ENCODE measurements around the gene BLOC1S1.
A peak's percentile ranks its signal among the peaks of the same experiment; 100 is the strongest.

The BLOC1S1 gene

GRCh38 chr12:55728939-55729818 is 13.3 kb downstream of the BLOC1S1 start, which contains the start of gene CD63:
TSS of gene CD63 (minus strand) at chr12:55729009. CDS start at chr12:55728341, 668 bp downstream.
- DNase-seq = peak; percentile 75

DNA sequence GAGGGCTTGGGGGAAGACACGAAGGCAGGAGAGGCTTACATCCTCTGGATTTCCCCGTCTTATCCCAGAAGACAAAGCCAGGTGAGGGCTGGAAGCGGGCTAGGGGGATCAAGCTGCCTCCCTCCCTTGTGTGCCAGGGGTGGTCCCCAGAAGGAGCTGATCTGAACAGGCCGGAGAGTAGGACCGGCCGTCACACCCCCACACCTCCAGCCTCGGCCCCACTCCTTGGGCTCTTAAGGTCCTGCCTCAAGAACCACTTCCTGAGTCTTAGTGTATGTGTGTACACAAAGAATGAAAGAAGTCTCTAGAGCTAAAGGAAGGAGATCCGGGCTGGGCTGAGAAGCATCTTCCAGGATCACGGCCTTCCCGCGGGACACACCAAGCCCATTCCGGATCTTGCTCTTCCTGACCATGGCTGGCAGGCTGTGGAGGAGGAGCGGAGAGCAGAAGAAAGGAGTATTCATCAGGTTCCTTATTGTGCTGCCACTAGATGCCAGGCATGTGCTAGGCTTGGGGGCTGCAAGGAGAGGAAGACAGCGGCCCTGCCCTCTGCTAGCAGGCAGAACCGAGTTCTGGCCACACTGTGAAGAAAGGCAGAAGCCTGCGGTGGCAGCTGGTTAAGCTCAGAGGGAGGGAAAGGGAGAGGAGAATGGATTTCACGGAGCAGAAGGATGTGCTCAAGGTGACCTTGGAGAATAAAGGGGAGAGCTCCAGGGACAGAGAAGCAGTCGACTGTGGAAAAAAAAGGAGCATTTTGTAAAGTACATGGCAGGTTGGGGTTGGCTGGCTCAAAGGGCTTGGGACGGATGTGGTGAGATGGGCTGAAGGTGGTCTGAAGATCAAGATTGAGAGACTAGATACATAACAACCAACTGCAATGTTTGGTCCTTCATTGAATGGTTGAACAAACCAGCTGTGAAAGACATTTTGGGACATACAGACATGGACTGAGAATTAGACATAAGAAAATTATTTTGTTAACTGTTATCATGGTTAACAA is 14.3 kb downstream of the BLOC1S1 start:
- DNase-seq = peak; percentile 62

DNA sequence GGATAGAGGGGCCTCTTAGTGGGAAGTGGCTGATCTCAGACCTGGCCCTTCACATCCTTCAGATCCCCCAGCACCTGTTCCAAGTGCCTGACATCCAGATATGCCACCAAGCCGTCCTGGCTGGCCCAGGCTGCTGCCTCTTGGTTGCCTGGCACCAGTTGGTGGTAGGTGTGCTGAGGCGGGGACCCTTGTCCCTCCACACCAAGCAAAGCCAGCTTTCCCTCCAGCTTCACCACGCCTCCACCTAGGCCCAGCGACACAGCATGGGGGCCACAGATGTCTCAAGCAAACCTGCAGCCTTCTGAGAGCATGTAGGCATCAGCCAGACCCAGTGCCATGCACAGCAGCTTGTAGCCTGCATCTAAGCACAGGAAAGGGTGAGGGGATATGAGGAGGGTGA is 16.4 kb downstream of the BLOC1S1 start:
- no peak for DNase-seq

DNA sequence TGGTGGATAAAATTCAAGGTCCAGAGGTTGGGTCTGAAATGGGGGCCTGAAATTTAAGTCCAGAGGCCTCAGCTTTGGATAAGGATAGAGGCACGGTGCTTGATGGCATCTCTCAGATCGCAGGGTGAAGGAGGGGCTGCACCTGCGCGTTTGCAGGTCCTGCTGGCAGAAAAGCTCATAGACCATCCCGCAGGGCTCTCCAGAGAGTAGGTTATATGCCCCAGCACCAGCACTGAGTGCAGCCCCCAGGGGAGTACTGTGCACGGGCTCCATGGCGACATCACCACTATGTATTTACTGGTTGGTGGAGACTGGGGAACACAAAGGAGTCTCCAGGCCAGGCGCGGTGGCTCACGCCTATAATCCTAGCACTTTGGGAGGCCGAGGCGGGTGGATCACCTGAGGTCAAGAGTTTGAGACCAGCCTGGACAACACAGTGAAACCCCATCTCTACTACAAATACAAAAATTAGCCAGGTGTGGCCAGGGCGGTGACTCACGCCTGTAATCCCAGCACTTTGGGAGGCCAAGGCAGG is 17.2 kb downstream of the BLOC1S1 start:
- DNase-seq = no peak

DNA sequence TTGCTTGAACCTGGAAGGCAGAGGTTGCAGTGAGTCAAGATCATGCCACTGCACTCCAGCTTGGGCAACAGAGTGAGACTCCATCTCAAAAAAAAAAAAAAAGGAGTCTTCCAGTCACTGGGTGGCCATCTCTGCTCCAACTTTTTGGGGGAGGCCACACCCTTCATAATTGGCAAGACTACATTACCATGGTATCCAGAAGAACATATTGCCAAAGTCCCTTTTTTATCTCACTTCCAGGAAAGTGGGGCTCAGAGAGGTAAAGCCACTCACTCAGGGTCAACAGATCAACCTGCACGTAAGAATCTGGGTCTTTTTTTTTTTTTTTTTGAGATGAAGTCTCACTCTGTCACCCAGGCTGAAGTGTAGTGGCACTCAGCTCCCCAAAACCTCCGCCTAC is 18.0 kb downstream of the BLOC1S1 start:
- no peak for DNase-seq

DNA sequence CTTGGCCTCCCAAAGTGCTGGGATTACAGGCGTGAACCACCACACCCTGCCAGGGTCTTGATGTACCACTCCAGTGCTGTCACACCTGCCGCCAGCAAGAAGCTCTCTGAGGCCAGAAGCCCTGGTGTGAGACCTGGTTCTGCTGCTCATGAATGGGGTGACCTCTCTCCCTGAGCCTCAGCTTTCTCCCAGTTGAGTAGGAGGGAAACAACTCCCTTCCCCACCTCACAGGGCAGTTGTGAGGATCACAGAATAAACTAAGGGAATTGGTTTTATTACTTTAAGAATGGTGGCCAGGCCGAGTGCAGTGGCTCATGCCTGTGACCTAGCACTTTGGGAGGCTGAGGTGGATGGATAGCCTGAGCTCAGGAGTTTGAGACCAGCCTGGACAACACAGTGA is 18.7 kb downstream of the BLOC1S1 start:
- no peak for DNase-seq

DNA sequence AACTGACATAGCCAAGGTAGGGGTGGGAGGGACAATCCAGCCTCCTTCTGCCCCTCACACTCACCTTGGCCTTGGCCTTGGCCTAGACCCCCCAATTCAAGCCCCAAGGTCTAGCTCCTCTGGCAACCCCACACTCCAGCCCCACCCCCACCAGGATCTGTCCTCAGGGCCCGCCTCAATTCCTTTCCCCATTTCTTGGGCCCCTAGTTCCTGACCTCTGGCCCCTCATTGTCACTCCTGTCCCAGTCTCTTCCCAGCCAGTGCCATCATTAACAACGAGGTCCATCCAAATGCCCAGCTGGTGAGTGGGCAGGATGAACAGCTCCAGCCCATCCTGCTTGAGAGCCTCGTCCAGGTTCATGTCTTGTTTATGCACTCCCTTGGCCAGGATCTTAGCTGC is 20.2 kb downstream of the BLOC1S1 start:
- no peak for DNase-seq

- peak; percentile 47 for DNase-seq
Observed at GRCh38 chr12:55736780-55737580, 21.1 kb downstream of the BLOC1S1 start.

GRCh38 chr12:55737581-55738122 is 21.8 kb downstream of the BLOC1S1 start:
- DNase-seq = no peak

GRCh38 chr12:55738123-55739024 is 22.5 kb downstream of the BLOC1S1 start:
- DNase-seq = peak; percentile 83

DNA sequence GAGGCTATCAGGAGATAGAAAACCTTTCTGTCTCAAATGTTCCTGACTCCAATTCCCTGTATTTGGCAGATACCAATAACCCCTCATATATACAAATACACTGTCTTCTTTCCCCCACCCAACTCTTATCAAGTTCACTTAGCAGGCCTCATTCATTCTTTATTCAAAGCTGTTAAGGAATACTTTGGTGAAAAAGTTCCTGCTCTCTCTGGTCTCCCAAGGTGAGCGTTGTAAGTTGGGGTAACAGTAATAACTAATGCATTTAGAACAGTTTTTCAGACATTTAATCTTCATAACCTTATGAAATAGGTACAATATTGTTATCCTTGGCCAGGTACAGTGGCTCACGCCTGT is 23.2 kb downstream of the BLOC1S1 start:
- no peak for DNase-seq

DNA sequence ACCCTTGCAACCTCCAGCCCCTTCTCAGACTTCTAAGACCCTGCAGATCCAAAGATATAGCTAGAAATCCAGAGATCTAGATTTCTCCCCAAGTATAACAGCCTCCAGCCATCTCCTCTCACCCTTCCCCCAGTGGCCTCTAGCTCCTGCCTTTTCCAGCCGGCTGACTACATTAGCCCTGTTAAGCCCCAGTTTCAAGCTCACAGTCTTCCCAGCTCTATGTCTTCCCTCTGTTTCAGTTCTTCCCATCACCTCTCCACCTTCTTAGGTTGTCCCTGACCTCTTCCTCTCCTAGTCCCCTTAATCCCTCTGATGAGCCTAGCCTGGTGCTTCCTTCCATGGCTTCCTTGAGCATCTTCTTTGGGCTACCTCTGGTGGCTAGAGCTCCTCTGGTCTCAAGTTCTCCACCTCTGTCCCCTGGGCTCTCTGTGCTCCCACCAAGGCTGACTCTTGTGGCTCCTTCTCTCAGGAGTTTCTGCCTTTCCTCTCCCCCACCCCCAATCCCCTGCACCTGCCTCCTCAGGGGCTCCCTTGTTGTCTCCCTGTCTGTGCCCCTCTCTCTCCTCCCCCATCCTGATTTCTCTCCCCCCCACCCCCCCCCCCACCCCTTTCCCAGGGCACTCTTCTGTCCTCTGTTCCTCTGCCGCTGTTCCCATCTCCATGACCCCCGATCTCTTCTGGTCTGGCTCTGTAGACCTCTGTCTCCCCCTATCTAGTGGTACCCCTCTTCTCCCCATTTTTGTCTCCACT is 26.3 kb downstream of the BLOC1S1 start:
- DNase-seq = no peak

DNA sequence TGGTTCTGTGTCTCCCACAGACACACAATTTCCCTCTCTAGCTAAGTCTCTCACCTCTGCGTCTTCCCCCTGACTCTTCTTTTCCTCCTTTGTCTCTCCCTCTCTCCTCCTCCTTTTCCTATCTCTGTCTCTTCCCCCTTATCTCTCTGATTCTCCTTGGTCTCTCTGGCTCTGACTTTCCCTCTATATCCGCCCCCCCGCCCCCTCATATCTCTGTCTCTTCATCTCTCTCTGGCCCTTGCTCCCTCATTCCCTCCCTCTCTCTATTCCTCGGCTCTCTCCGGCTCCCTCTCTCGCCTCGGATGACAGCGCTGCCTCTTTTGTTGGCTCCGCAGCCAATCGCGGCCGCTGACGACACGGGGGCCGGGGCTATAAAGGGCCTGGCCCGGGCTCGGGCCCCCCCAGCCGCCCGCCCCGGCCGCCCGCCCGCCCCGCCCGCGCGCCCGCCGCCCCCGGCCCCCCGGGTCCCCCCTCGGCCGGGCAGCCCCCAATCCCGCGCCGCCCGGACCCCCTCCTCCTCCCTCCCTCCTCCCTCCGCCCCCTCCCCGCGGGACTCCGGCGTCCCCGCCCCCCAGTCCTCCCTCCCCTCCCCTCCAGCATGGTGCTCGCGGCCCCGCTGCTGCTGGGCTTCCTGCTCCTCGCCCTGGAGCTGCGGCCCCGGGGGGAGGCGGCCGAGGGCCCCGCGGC is 27.0 kb downstream of the BLOC1S1 start, which contains the start of gene GDF11:
TSS of gene GDF11 (plus strand) at position 404 of the 687 bp plus-strand sequence. CDS start at position 599, 195 bp downstream.
- DNase-seq = peak; percentile 57

- peak; percentile 57 for DNase-seq
Observed at GRCh38 chr12:55743406-55744339, 27.8 kb downstream of the BLOC1S1 start.

- DNase-seq = no peak
Observed at GRCh38 chr12:55744340-55745030, 28.6 kb downstream of the BLOC1S1 start.

DNA sequence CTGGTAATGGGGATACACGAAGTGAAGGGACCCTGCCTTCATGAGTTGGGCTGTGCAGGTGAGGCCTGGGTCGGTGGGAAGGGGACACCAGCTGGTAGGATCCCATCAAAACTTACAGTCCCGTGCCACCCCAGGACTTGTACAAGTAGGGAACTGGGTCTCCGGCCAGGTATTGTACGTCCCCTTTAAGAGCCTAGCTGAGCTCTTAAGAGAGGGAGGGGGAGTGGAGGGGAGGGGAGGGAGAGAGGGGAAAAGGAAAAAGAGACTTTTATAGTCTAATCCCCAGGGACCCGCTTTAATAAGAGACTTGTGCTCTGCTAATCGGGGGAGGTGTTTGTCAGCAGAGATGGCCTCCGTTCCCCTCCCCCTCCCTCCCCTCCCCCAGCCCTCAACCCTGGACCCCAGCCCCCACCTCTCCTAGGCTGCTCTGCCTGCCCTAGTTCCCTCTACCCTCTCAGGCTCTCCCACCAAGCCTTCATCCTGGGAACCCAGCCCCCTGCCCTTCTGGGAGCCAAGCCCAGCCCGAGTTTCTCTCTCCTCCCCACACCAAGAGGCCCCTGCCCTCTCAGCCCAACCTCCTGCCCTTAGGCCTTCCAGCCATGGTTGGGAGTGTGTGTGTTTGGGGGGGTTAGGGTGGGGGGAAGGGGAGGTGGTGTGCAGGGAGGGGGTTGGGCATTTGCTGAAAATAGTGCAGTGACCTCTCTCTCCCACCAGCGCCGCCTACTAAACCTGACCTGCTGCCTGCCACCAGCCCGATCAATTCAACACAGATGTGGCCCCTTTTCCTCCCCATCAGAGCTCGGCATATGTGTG is 29.7 kb downstream of the BLOC1S1 start:
- DNase-seq = no peak

Data from GDM1 (cell line).